OCI-LY3 (cell line): ENCODE measurements around the gene RUSF1.

ENCODE experiments used
- H2AFZ ChIP-seq: fragments of 200-600, 300-600 bp; shearing (Covaris generic); 2 replicates; pipeline ENCODE4 v1.6.0; 2014; ENCODE audit warnings: antibody characterized with exemption, low read depth, low read length
- H3K27ac ChIP-seq: fragments of 200-600, 300-600 bp; sonication (generic); 2 replicates; pipeline ENCODE4 v1.5.1; 2014; ENCODE audit warnings: mild to moderate bottlenecking, low read length, moderate library complexity, mixed read lengths
- H3K27me3 ChIP-seq: fragments of 200-600, 300-600 bp; sonication (generic); 2 replicates; pipeline ENCODE4 v1.6.1; 2014; ENCODE audit warnings: low read depth, low read length, mixed read lengths
- H3K36me3 ChIP-seq: fragments of 200-600, 300-600 bp; sonication (generic); replicated peaks from 2 replicates; pipeline ENCODE3; 2014; ENCODE audit warnings: low read depth, low read length, mixed read lengths
- H3K4me1 ChIP-seq: fragments of 300-600, 200-600 bp; sonication (generic); 2 replicates; pipeline ENCODE4 v1.6.1; 2014; ENCODE audit warnings: low read length, mixed read lengths
- H3K4me2 ChIP-seq: fragments of 200-600, 300-600 bp; sonication (generic); 2 replicates; pipeline ENCODE4 v1.6.1; 2014; ENCODE audit warnings: low read length, mixed read lengths
- H3K4me3 ChIP-seq: fragments of 300-600, 200-600 bp; sonication (generic); 2 replicates; pipeline ENCODE4 v1.5.1; 2014; ENCODE audit warnings: antibody characterized with exemption, mild to moderate bottlenecking, low read length, moderate library complexity
- H3K79me2 ChIP-seq: fragments of 300-600, 200-600 bp; shearing (Covaris generic); 2 replicates; pipeline ENCODE4 v1.6.1; 2014; ENCODE audit warnings: mild to moderate bottlenecking, low read length, mixed read lengths
- H3K9ac ChIP-seq: fragments of 300-600, 200-600 bp; shearing (Covaris generic); 2 replicates; pipeline ENCODE4 v1.6.0; 2014; ENCODE audit warnings: mild to moderate bottlenecking, low read length, moderate library complexity
- H3K9me3 ChIP-seq: fragments of 200-600, 300-600 bp; shearing (Covaris generic); 2 replicates; pipeline ENCODE4 v1.6.1; 2014; ENCODE audit warnings: low read length, mixed read lengths; ENCODE audit not compliant: insufficient read depth
- H4K20me1 ChIP-seq: fragments of 200-600, 300-600 bp; sonication (generic); 2 replicates; pipeline ENCODE4 v1.6.1; 2016; ENCODE audit warnings: low read length, mixed read lengths; ENCODE audit not compliant: insufficient read depth
- CTCF ChIP-seq: fragments of 200-600, 300-600 bp; sonication (generic); IDR thresholded peaks from 2 replicates; pipeline ENCODE4 v1.5.1; 2014; ENCODE audit warnings: antibody characterized with exemption, low read length, low read depth
- EZH2phosphoT487 ChIP-seq: fragments of 200-600 bp; shearing (Covaris generic); IDR thresholded peaks from 2 replicates; pipeline ENCODE4 v1.6.1; 2018; ENCODE audit warnings: antibody characterized with exemption, mixed run types, low read depth

The RUSF1 gene

GRCh38 chr16:31459687-31460581, 48.3 kb downstream of the RUSF1 start:
- Histone ChIP-seq H3K9me3 (no peaks in the 10 kb centered on the region), H3K4me2 (peak overlapping the region; percentile 100), H3K79me2 (peaks cover 38% of the 10 kb centered on the region), H4K20me1 (peaks cover 22% of the 10 kb centered on the region), H3K4me3 (peak overlapping the region; percentile 98), H3K27ac (peak overlapping the region; percentile 85), H3K36me3 (peaks cover 16% of the 10 kb centered on the region), H3K9ac (peak overlapping the region; percentile 97), H3K27me3 (no peaks in the 10 kb centered on the region), H2AFZ (peak overlapping the region; percentile 92; the same call in 1 of the 2 replicates), H3K4me1 (peaks cover 21% of the 10 kb centered on the region)
- TF ChIP-seq CTCF (no peak), EZH2phosphoT487 (no peak)

- Histone ChIP-seq H3K4me2 (peak within 1 kb of the TSS; percentile 100), H3K27ac (peak within 1 kb of the TSS; percentile 85), H4K20me1 (peaks cover 22% of the 10 kb centered on the region), H3K36me3 (peaks cover 16% of the 10 kb centered on the region), H3K79me2 (peaks cover 39% of the 10 kb centered on the region), H3K4me1 (peaks cover 21% of the 10 kb centered on the region), H3K4me3 (peak within 1 kb of the TSS; percentile 98), H2AFZ (peak within 1 kb of the TSS; percentile 92; the same call in 1 of the 2 replicates), H3K27me3 (no peaks in the 10 kb centered on the region), H3K9me3 (no peaks in the 10 kb centered on the region), H3K9ac (peak within 1 kb of the TSS; percentile 97)
- TF ChIP-seq EZH2phosphoT487 (no peak), CTCF (peak; percentile 65)
Measured at GRCh38 chr16:31458844-31459686, 49.1 kb downstream of the RUSF1 start, which contains the start of gene ARMC5. Gene ARMC5 (plus strand): TSS chr16:31459501. CDS start chr16:31459525, 24 bp downstream.

- no peaks in the 10 kb centered on the region for H3K9me3 ChIP-seq
- H4K20me1 ChIP-seq: peaks cover 22% of the 10 kb centered on the region
- peak overlapping the region; percentile 85 for H3K27ac ChIP-seq
- H3K79me2 ChIP-seq: peaks cover 39% of the 10 kb centered on the region
- TF ChIP-seq CTCF (no peak), EZH2phosphoT487 (no peak)
- peaks cover 16% of the 10 kb centered on the region for H3K36me3 ChIP-seq
- peak overlapping the region; percentile 98 for H3K4me3 ChIP-seq
- H3K4me1 ChIP-seq: peaks cover 14% of the 10 kb centered on the region
- H3K9ac ChIP-seq: peak overlapping the region; percentile 97
- peak overlapping the region; percentile 92; the same call in 1 of the 2 replicates for H2AFZ ChIP-seq
- H3K27me3 ChIP-seq: no peaks in the 10 kb centered on the region
- H3K4me2 ChIP-seq: peak overlapping the region; percentile 100
Measured at GRCh38 chr16:31458073-31458843, 49.9 kb downstream of the RUSF1 start.
